NAMALWA (cell line): ENCODE data around the gene GULP1.
"Not testable (repeated sequence)": the region's sequence is repeated elsewhere in the genome, so short reads cannot be mapped to it uniquely, and the experiment has no call there.

ENCODE experiments used
- DNase-seq: peaks from one replicate; pipeline ENCODE4 v3.0.0-alpha.2; 2015; ENCODE audit warnings: low spot score

GULP1 gene

GRCh38 chr2:188527581-188527993, 235.9 kb downstream of the GULP1 start:
- DNase-seq: no peak

DNA sequence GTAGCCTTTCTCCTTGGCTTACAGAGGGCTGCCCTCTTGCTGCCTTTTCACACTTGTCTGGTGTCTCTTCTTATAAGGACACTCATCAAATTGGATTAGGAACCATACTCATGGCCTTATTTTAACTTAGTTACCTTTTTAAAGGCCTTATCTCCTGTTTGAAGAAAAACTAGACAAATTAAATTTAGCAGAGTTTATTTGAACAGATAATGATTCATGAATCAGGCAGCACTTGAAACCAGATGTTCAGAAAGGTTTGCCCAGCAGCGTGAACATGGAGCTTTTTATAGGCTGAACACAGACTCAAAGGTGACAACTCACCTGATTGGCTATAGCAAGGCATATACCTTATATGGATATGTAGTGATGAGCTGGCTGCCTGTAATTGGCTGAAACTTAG, 238.0 kb downstream of the GULP1 start:
- no peak for DNase-seq

DNA sequence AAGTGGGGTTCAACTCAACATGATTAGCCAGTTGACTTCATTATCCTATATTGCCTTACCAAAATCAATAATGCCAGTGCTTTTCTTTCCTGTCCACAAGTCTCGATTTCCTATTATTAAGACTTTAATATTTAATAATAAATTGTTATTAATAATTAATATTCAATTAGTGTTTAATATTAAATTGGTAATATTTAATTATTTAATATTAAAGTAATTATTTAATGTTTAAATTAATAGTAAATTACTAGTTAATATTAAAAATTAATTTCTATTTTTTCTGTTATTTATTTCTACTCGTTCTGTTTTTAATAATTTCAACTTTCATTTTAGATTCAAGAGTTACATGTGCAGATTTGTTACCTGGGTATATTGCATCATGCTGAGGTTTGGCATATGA, 243.2 kb downstream of the GULP1 start:
- no peak for DNase-seq

GRCh38 chr2:188551671-188552070, 260.0 kb downstream of the GULP1 start:
- DNase-seq: no peak

DNA sequence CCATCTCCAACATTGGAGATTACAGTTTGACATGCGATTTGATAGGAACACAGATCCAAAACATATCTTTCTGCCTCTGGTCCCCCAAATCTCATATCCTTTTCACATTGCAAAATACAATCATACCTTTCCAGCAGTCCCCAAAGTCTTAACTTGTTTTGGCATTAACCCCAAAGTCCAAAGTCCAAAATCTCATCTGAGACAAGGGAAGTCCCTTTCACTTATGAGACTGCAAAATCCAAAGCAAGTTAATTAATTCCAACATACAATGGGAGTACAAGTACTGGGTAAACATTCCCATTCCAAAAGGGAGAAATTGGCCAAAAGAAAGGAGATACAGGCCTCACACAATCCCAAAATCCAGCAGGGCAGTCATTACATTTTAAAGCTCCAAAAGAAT, 265.4 kb downstream of the GULP1 start:
- DNase-seq: no peak

- DNase-seq: not testable (repeated sequence)
Measured at GRCh38 chr2:188559455-188559854, 267.8 kb downstream of the GULP1 start.

DNA sequence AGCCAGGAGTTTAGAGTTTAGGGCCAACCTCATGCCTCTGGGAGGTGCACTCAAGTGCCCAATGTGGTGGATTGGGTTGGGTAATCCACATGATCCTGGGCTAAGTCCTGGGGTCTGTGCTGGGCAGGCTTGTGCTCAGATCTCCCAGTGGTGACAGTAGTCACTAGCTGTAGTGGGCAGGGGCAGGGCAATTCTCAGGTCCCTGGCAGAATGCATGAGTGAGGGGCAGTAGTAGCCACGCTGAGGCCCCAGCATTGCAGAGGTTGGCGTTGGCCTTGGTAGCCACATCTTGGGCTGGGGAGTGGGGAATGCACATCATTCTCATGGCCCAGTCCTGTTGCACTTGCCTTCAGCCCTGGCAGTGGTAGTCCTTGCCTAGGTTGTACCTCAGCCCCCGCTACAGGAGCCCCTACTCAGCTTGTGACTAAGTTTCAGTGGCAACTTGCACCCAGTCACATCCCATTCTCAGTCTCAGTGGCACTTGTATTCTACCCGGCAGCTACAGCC, 269.9 kb downstream of the GULP1 start:
- no peak for DNase-seq

DNA sequence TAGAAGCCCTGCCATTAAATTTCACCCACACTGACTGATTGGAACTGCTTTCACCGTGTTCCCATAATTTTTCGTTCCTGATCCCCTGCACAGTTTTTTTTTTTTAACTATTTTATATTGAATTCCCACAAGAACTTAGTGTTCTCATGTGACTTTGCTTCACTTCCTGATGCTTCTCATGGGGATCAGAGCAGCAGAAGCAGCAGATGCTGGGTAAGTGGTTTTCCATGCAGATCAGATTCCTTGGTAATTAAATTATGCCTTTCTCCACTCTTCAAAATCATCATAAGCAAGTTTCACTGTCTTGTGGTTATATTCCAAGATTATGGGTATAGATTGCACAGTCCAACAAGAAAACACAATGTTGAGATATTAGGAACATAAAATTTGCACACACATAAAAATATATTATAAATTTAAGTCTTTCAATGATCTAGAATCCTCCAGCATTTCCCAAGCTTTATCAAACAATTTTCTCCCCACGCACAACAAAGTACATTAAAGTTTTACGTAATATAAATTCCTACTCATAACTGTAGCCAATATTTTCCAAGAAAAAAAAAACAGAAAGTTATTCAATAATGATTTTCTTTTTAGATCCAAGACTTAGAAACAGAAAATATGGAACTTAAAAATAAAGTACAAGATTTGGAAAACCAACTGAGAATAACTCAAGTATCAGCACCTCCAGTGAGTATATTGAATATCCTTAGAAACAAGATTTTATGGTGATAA, 277.9 kb downstream of the GULP1 start:
- DNase-seq: no peak

- no peak for DNase-seq
Measured at GRCh38 chr2:188570370-188570769, 278.7 kb downstream of the GULP1 start.

- DNase-seq: no peak
Measured at GRCh38 chr2:188571543-188572303, 280.0 kb downstream of the GULP1 start.

- no peak for DNase-seq
Measured at GRCh38 chr2:188572592-188572991, 280.9 kb downstream of the GULP1 start.

GRCh38 chr2:188573453-188573852, 281.8 kb downstream of the GULP1 start:
- no peak for DNase-seq

- no peak for DNase-seq
Measured at GRCh38 chr2:188576006-188576405, 284.3 kb downstream of the GULP1 start.

DNA sequence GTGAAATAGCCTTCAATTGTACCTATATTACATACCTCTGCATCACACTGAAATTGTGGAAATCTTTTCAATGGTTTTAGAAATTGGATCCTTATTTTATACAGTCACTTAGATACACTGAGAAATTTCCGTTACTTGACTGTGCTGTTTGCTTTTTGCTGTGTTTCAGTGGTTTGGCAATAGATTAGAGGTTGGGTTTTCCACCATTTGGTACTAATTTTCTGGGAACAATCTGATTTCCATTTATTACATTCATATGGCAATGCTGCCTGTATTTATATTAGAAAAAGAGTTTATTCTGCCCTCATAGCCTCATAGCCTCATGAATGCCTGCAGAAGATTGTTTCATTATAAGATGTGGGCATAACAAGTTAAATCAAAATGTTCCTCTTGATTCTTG, 285.0 kb downstream of the GULP1 start:
- no peak for DNase-seq

DNA sequence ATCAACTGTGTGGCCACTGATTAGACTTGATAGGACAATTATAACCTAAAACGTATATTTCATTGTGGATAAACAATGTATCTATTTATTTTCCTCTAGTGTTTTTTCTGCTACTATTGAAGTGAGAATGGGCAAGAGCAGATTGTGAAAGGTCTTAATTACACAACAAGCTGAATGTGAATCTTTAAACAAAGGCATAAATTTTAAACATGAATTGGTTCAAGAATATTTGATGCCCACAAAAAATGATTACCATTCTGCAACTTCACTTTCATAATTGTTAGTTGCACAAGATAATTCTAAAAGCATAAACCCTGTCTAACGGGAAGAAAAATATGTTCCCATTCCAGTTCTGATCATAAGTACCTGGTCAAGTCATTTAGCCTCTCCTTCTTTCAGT, 285.6 kb downstream of the GULP1 start:
- DNase-seq: no peak

DNA sequence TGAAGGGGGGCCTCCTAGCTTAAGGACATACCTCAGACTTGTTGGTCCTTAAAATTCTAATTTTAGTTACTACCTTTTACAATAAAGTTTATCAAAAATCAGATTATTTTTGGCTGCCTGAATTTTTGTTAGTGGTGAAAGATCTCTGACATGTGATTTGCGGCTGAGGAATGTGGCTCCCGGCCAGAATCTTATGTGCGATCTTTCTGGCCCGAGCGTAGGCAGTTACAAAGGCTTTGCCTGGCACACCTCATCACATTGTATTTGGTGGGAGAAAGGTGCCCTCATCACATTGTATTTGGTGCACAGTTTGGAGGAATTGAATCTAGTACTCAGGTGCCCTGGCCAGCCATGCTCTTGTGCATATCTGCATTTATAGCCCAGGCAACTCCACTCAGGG, 289.1 kb downstream of the GULP1 start:
- no peak for DNase-seq

GRCh38 chr2:188582211-188582610, 290.5 kb downstream of the GULP1 start:
- no peak for DNase-seq

- no peak for DNase-seq
Measured at GRCh38 chr2:188588235-188588634, 296.6 kb downstream of the GULP1 start.

DNA sequence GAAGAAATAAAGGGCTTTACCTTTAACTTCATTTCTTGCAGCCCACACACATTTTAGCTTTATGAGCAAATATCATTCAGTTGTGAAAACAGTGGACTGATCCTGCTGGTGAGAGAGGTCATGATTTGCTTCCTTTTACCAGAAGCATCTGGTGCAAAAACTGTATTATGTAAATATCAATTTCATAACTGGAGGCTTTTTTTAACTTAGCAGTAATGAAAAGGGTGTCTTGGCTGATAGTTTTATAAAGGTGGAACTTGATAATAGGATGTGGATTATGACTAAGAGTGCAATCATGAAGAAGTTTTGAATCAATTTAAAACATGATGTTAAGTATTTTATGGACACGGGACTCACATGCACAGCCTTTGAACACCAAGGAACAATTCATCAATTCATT, 304.4 kb downstream of the GULP1 start:
- DNase-seq: no peak

- no peak for DNase-seq
Measured at GRCh38 chr2:188598551-188598950, 306.9 kb downstream of the GULP1 start.

- no peak for DNase-seq
Measured at GRCh38 chr2:188599140-188599539, 307.5 kb downstream of the GULP1 start.

DNA sequence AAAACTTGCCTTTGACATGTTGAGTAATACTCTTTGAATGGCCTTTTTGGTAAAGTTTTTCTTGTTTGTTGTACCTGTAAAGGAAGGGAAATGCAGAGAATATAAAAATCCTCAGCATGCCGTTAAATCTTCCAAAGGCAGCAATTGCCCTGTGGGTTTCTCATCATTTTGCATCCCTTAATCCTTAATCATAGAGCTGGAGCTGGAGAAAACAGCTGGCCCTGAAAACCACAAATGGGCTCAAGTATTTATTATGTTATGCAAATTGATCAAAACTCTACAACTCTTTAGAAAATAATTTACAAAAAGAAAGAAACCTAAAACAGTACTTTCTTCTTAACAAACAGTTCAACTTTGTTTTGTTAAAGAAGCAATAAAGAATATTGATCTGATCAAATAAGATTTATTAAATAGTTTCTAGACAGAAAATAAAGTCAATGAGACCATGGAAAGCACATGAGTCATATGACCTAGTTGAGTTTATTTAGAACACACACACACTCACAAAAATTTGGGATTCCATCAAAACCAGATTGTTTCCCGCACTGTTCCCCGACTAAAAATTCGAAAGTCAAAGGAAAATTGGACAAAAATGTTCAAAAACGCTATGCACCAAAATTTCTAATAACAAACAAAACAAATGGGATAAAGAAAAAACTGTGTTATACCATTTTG, 309.0 kb downstream of the GULP1 start:
- no peak for DNase-seq

GRCh38 chr2:188601391-188601790, 309.7 kb downstream of the GULP1 start:
- no peak for DNase-seq
